GM21717 (cell line): Measurements from ENCODE around the gene SLC25A24.
"Not testable (repeated sequence)": the region's sequence is repeated elsewhere in the genome, so short reads cannot be mapped to it uniquely, and the experiment has no call there.

Source experiments
- ATAC-seq: cut with Tn5 transposase; IDR thresholded peaks from one replicate; pipeline ENCODE4 v1.9.1; 2021; ENCODE audit warnings: mild to moderate bottlenecking, moderate library complexity; ENCODE audit not compliant: unreplicated experiment

Gene SLC25A24

GRCh38 chr1:108199201-108199691, 897 bp downstream of the SLC25A24 start:
- ATAC-seq = no peak

GRCh38 chr1:108194051-108194450, 6.1 kb downstream of the SLC25A24 start:
- ATAC-seq = no peak

GRCh38 chr1:108193333-108193732, 6.8 kb downstream of the SLC25A24 start:
- no peak for ATAC-seq

- no peak for ATAC-seq
These were observed 7.6 kb downstream of the SLC25A24 start for GRCh38 chr1:108192581-108192980.

GRCh38 chr1:108190686-108191416, 9.3 kb downstream of the SLC25A24 start:
- ATAC-seq = no peak

GRCh38 chr1:108190001-108190634, 10.0 kb downstream of the SLC25A24 start:
- no peak for ATAC-seq

GRCh38 chr1:108188801-108189200, 11.3 kb downstream of the SLC25A24 start:
- no peak for ATAC-seq

GRCh38 chr1:108182959-108183700, 17.0 kb downstream of the SLC25A24 start:
- no peak for ATAC-seq

- no peak for ATAC-seq
These were observed 21.1 kb downstream of the SLC25A24 start for GRCh38 chr1:108179018-108179417.

GRCh38 chr1:108162409-108162808, 37.7 kb downstream of the SLC25A24 start:
- ATAC-seq = not testable (repeated sequence)

GRCh38 chr1:108159951-108160350, 40.2 kb downstream of the SLC25A24 start:
- ATAC-seq = not testable (repeated sequence)

- ATAC-seq = no peak
These were observed 41.2 kb downstream of the SLC25A24 start for GRCh38 chr1:108158893-108159453.

- ATAC-seq = no peak
These were observed 45.8 kb downstream of the SLC25A24 start for GRCh38 chr1:108154314-108154713.

GRCh38 chr1:108152782-108153222, 47.3 kb downstream of the SLC25A24 start:
- ATAC-seq = peak; percentile 67

- no peak for ATAC-seq
These were observed 48.6 kb downstream of the SLC25A24 start for GRCh38 chr1:108151548-108151947.

- no peak for ATAC-seq
These were observed 50.2 kb downstream of the SLC25A24 start for GRCh38 chr1:108149796-108150467.

GRCh38 chr1:108144569-108144968, 55.6 kb downstream of the SLC25A24 start:
- not testable (repeated sequence) for ATAC-seq

GRCh38 chr1:108142773-108143394, 57.3 kb downstream of the SLC25A24 start:
- ATAC-seq = no peak

- ATAC-seq = no peak
These were observed 57.9 kb downstream of the SLC25A24 start for GRCh38 chr1:108142258-108142657.

- no peak for ATAC-seq
These were observed 58.5 kb downstream of the SLC25A24 start for GRCh38 chr1:108141621-108142020.
